ENCODE measurements around the gene CPNE1.

CPNE1 gene

GRCh38 chr20:35619196-35620095 lies 45.3 kb downstream of the CPNE1 start:
- DNase-seq (ENCODE audit: low spot score), result peak; percentile 91

- DNase-seq (ENCODE audit: low spot score), result no peak
Observed at GRCh38 chr20:35618263-35619131, 46.2 kb downstream of the CPNE1 start.

DNA sequence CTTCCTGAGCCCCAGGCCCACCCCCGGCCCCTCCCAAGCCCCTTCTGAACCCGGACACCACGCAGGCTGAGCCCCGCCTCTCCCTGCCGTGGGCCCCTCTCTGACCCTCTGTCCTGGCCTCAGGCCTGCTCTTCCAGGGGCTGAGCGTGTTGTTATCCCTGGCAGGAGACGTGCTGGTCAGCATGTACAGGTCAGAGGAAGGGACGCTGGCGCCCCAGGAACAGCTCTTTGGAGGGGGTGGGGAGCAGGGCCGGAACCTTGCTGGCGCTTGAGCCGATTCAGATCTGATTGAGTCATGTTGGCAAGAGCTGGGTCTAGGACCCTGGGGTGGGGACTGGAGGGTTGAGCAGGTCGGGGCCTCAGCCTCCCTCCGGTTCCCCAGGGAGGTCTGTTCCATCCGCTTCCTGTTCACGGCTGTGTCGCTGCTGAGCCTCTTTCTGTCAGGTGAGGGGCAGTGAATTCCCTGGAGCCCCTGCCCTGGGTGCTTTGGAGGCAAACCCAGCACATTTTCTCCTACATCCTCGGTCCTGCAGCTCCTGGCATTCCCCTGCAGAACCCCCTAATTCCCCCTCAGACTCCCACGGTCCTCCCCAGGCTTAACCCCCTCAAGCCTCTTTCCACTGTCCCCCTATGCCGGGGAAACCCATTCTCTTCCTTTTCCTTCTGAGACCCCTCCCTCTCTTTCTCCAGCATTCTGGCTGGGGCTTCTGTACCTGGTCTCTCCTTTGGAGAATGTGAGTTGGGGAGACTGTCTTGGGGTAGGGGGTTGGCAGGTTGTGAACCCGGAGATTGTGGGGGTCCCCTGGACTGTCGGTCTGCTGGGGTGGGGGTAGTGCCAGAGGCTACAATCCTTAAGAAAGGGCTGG lies 47.1 kb downstream of the CPNE1 start:
- peak; percentile 68 for DNase-seq (ENCODE audit: low spot score)

DNA sequence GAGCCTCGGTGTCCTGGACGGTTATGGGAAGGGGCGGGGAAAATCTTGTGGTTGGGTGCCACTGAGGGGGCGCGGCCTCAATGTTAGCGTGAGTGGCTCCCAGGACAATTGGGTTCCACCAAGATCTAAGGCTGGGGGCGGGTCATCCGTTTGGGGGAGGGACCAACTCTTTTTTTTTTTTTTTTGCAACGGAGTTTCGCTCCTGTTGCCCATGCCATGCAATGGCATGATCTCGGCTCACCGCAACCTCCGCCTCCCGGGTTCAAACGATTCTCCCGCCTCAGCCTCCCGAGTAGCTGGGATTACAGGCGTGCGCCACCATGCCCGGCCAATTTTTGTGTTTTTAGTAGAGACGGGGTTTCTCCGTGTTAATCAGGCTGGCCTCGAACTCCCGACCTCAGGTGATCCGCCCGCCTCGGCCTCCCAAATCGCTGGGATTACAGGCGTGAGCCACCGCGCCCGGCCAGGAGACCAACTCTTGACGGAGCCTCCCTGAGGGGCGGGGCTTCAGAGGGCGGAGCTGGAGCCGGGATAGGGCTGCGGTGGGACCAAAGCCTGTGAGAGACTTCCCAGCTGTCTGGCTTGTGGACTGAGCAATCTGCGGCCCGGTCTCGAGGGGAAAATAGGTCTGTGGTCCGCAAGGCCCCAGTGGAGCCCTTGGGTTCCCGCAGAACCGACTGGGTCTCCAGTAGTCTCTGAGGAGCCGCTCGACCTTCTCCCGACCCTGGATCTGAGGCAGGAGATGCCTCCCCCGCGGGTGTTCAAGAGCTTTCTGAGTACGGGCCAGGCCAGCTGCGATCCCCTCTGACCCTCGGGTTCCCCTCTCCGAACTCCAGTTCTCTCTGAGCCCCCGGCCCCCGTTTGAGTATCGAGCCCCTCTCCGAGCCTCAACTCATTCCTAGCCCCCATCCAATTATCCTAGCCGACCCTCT lies 48.0 kb downstream of the CPNE1 start:
- DNase-seq (ENCODE audit: low spot score), result peak; percentile 64

GRCh38 chr20:35615667-35616464 lies 48.8 kb downstream of the CPNE1 start, which contains the start of gene SPAG4:
Gene SPAG4, plus strand, starts transcription at chr20:35615829. Its CDS starts 175 bp downstream, at chr20:35616004.
- DNase-seq (ENCODE audit: low spot score), result peak; percentile 97

GRCh38 chr20:35611482-35611881 lies 53.2 kb downstream of the CPNE1 start:
- no peak for DNase-seq (ENCODE audit: low spot score)

GRCh38 chr20:35610833-35611427 lies 53.8 kb downstream of the CPNE1 start:
- no peak for DNase-seq (ENCODE audit: low spot score)

DNA sequence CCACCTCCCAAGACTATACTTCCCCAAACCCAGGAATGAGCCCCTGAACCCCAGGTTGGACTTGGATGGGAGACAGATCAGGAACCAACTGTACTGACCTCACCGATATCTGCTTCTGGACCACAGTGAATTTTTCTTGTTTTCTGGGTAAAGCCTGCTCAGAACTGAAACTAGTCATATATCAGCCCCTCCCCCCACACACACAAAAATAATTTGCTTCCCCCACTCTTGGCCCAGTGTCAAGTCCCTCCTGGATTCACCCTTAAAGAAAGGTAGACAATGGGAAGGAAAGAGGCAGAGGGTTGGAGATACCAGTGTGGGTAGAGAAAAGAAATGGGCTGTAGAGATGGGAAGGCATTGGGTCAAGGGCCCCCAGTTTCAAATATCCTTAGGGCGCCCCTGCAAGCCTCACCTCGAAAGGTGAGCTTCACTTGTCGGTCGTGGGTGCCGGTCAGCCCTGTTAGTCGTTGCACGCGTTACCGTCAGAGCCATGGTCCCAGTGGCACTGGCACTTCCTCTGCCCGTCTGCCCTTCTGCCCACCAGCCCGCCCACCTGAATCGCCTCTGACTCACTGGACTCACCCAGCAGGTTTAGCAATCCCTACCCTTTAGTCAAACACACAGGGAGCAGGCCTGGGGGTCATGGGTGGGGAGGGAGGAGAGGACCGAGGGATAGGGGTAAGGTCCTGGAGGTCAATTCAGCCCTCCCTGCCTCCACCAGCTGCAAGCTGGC lies 57.5 kb downstream of the CPNE1 start:
- no peak for DNase-seq (ENCODE audit: low spot score)

DNA sequence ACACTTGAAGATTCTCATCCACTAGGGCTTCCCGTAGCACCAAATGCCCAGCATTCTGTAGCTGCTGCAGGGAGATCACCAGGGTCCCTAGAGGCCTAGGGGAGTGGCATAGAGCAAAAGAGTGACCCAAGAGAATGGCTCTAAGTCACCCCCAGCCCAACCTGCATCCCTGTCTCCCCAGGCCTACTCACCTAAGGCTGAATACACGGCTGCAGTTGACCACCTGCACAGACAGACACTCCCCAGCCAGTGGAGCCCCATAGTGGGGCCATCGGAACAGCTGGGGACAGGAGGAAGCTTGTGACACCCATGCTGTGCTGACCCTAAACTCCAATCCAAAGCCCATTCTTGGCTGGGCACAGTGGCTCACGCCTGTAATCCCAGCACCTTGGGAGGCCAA lies 58.6 kb downstream of the CPNE1 start:
- DNase-seq (ENCODE audit: low spot score), result no peak

GRCh38 chr20:35604449-35604747 lies 60.3 kb downstream of the CPNE1 start:
- DNase-seq (ENCODE audit: low spot score), result peak; percentile 71

- no peak for DNase-seq (ENCODE audit: low spot score)
Observed at GRCh38 chr20:35603695-35604448, 60.8 kb downstream of the CPNE1 start.

- no peak for DNase-seq (ENCODE audit: low spot score)
Observed at GRCh38 chr20:35602851-35603495, 61.7 kb downstream of the CPNE1 start.

GRCh38 chr20:35601990-35602389 lies 62.7 kb downstream of the CPNE1 start:
- no peak for DNase-seq (ENCODE audit: low spot score)

DNA sequence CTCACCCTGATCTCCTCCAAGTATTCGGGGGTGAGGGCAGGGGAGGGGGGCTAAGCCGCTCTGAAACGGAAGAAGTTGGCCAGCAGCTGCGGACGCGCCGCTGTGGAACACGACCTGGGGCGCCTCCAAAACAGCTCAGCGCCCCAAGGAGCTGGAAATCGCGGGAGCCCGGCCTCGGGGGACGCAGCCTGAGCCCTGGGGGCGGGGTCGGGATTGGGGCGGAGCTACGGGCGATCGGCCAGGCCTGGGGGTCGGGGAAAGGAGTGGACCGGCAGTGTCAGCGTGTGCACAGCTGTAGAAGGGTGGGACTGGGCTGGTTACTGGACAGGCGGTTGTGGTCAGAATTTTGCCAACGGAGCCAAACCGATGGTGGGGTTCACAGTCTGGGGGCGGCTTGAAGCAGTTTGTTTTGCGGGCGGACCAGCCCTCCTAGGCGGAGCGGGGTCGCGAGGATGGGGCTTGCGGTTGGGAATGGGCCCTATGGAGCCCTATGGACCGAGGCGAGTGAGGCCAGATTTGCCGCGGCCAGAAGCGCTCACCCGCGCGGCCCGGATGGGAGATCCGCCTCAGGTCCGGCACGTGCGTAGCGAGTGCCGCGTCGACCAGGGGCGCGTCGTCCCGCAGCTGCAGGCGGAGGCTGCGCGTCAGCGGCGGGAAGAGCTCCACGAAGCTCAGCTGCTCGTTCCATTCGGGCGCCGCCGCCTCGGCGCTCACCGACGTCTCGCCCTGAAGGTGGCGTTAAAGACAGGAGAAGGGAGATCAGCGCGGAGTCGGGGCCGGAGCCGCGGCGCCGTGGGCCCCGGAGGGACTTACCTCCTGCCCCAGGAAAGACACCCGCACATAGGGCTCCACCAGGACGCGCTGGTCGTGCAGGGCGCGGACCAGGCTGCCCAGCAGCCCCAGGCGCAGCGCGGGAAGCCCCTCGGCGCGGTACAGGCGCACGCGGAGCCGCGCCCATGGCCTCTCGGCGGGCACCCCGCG lies 63.4 kb downstream of the CPNE1 start:
- peak; percentile 91 for DNase-seq (ENCODE audit: low spot score)

DNA sequence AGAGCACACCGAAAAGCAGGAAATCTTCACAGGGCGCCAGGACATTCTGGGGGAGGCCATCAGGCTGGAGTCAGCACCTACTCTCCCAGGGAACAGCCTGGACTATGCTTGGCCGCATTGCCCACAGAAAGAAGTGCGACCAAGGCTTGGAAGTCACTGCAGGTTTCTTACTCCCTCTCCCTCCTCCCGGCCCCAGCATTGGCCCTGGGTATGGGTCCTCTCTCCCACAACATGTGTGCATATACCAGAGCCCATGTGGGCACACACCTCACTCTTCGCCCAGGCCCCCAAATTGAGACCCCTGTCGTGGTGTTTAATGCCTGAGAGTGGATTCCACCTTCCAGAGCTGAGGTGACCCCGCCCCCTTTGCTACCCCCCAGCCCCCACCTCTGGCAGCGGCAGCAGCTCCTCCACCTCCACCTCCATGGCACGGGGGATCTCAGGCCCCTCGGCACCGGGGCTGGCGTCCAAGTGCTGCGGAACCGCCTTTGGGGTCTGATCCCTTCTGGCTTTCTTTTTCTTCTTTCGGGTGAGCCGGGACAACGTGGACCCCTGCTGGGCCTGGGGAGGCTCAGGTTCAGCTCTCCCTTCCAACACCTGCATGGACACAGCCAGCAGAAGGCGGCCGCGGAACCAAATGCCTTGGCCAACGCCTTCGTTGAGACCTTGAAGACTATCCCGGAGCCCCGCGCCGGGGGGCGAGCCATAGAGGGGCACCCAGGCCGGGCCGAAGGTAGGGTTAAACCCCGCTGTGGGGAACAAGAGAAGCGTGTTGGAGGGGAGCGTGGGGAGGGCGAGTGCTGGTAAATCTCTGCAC lies 64.3 kb downstream of the CPNE1 start:
- DNase-seq (ENCODE audit: low spot score), result peak; percentile 32

DNA sequence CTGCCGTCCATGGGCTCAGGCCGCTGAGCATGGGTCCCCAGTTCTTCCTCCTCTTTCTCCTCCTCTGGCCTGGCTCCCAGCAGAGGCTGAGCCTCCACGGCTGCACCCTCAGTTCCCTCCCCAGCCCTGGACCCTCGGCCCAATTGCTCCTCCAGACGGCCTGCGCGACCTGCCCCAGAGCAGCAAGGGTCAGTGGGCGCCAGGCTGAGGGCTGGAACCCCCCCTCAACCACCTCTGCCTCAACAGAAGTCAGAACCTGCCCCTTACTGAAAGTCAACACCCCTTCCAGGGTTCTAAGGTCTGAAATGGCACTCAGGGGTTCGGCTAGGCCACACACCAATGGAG lies 65.0 kb downstream of the CPNE1 start:
- no peak for DNase-seq (ENCODE audit: low spot score)

Measured in iPS-NIHi11 (cell line).